ENCODE results near the gene PPEF1. TPM values are rescaled to one million over a fixed set of nuclear protein-coding genes. Genes with fewer than 3 reads are reported as not detected.

Gene PPEF1
- total RNA-seq, 1 experiment from 2014 or later: 0.52 TPM

DNA sequence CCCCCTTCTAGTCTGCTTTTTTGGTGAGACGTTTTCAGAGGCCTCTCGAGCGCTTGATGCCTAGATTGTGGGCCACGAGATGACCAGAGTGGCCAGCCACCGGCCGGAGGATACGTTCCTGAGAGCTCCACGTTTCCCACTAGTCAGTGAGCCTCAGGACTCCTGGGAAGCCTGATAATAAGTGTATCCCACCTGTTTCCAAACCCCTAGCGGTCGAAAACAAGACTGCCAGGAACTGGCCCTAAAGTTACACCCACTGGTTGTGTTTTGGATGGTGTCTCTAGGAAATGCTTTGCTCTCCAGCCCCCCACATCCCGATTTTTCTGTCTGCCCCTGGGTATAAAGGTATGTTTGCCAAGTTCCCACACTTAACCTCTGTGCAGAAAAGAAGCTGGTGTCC is 31.0 kb upstream of the PPEF1 start:
- Histone ChIP-seq H2AK5ac (ENCODE audit: insufficient read length, low read length) (no peak overlapping the region), H2BK120ac (ENCODE audit: low read depth, low read length, poor library complexity, severe bottlenecking) (no peak overlapping the region), H3K79me1 (ENCODE audit: insufficient read depth, low read depth, low read length, poor library complexity, severe bottlenecking) (no peaks in the 10 kb centered on the region), H2BK12ac (ENCODE audit: insufficient read length, low read depth, low read length) (no peak overlapping the region), H2AFZ (ENCODE audit: low read length) (no peak overlapping the region), H2BK5ac (ENCODE audit: insufficient read length, low read length) (no peak overlapping the region), H3K23ac (ENCODE audit: insufficient read length, low read depth, low read length) (no peak overlapping the region), H3T11ph (ENCODE audit: low read length) (no peak overlapping the region), H3K23me2 (ENCODE audit: insufficient read length, low read depth, low read length, poor library complexity, severe bottlenecking) (peaks cover 3% of the 10 kb centered on the region), H3K4ac (ENCODE audit: low read depth, low read length) (no peak overlapping the region), H3K79me2 (ENCODE audit: insufficient read depth, low read length) (peaks cover 3% of the 10 kb centered on the region; the same call in 1 of the 2 replicates), H3K4me1 (ENCODE audit: insufficient read depth, low read length) (no peaks in the 10 kb centered on the region; the same call in 1 of the 2 replicates), H3K56ac (ENCODE audit: insufficient read length, low read depth, low read length) (no peak overlapping the region), H3K4me2 (ENCODE audit: insufficient read depth, insufficient read length, low read length) (no peak overlapping the region), H2BK15ac (ENCODE audit: low read depth, low read length) (no peak overlapping the region), H2BK20ac (ENCODE audit: low read depth, low read length, poor library complexity, severe bottlenecking) (no peak overlapping the region), H3K14ac (ENCODE audit: insufficient read depth, low read length) (no peak overlapping the region), H3K9ac (ENCODE audit: extremely low read depth, insufficient read length, low read length) (no peak overlapping the region), H3K27me3 (ENCODE audit: insufficient read depth, low read length) (no peaks in the 10 kb centered on the region), H3K9me3 (ENCODE audit: control insufficient read depth, low read depth, low read length) (peaks cover 37% of the 10 kb centered on the region), H4K8ac (replicated peaks; ENCODE audit: insufficient read length, low read depth, low read length) (no peak overlapping the region), H4K5ac (ENCODE audit: insufficient read length, low read depth, low read length) (no peak overlapping the region), H4K20me1 (ENCODE audit: control insufficient read depth, insufficient read depth, insufficient read length) (no peaks in the 10 kb centered on the region), H3K27ac (ENCODE audit: insufficient read length, low read depth, low read length) (no peak overlapping the region), H4K91ac (ENCODE audit: insufficient read length, low read depth, low read length) (no peak overlapping the region), H3K18ac (ENCODE audit: insufficient read length, low read depth, low read length) (no peak overlapping the region)
- peaks cover 6% of the 10 kb centered on the region for H3K27me3 Mint-ChIP-seq (ENCODE audit: low read depth)
- DNase-seq: peak; percentile 47
- TF ChIP-seq, protein P1, sequence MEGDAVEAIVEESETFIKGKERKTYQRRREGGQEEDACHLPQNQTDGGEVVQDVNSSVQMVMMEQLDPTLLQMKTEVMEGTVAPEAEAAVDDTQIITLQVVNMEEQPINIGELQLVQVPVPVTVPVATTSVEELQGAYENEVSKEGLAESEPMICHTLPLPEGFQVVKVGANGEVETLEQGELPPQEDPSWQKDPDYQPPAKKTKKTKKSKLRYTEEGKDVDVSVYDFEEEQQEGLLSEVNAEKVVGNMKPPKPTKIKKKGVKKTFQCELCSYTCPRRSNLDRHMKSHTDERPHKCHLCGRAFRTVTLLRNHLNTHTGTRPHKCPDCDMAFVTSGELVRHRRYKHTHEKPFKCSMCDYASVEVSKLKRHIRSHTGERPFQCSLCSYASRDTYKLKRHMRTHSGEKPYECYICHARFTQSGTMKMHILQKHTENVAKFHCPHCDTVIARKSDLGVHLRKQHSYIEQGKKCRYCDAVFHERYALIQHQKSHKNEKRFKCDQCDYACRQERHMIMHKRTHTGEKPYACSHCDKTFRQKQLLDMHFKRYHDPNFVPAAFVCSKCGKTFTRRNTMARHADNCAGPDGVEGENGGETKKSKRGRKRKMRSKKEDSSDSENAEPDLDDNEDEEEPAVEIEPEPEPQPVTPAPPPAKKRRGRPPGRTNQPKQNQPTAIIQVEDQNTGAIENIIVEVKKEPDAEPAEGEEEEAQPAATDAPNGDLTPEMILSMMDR (conservative IDR thresholded peaks at IDR 0.05): peak; percentile 59
- H3K27ac Mint-ChIP-seq: no peak overlapping the region
- peaks cover 0 to 5% (median 2%) of the 10 kb centered on the region in 3 experiments; a peak in 4 of 7 replicates for H3K36me3 Mint-ChIP-seq (ENCODE audit: insufficient read depth in 1 of 3, low read depth in 3 of 3)
- WGBS (ENCODE audit: extremely low coverage, insufficient read length, low lambda C conversion rate): no CpG with 5 or more reads among the region's 11 CpGs
- H3K4me1 Mint-ChIP-seq: peaks cover 0 to 6% of the 10 kb centered on the region in 2 experiments; a peak in 2 of 4 replicates
- peaks cover 58 to 70% of the 10 kb centered on the region in 2 experiments for H3K9me3 Mint-ChIP-seq
- H3K4me3 Mint-ChIP-seq: peak overlapping the region in 1 of 2 experiments; percentile 69; a peak in 2 of 5 replicates

Measured in H9 (cell line).